HL-60 (cell line): Measurements from ENCODE around the gene RAET1L.

ENCODE experiments used
- DNase-seq, 2 experiments: peaks; one replicate each; pipeline ENCODE4 v3.0.0-alpha.2; 2010 to 2020; ENCODE audit warnings: low read depth in 1 of 2, low spot score in 1 of 2
- H3K27ac ChIP-seq: fragments of 250-450 bp; sonication (Bioruptor Pico); replicated peaks from 2 replicates; pipeline ENCODE4 v1.5.1; 2020; ENCODE audit warnings: mild to moderate bottlenecking, moderate library complexity
- H3K27me3 ChIP-seq: fragments of 250-450 bp; sonication (Bioruptor Pico); 2 replicates; pipeline ENCODE4 v1.5.1; 2021; ENCODE audit warnings: mild to moderate bottlenecking, moderate library complexity; ENCODE audit not compliant: insufficient read depth, poor library complexity, severe bottlenecking
- H3K4me3 ChIP-seq: replicated peaks from 2 replicates; pipeline ENCODE4 v1.5.1; 2011; ENCODE audit warnings: mild to moderate bottlenecking, control low read depth, low read length; ENCODE audit not compliant: insufficient read depth
- GABPA ChIP-seq: IDR thresholded peaks from 2 replicates; pipeline ENCODE4 v1.6.1; 2012; ENCODE audit warnings: low read depth
- POLR2AphosphoS5 ChIP-seq: IDR thresholded peaks from 2 replicates; pipeline ENCODE4 v1.6.1; 2012; ENCODE audit warnings: low read depth
- REST ChIP-seq: IDR thresholded peaks from 2 replicates; pipeline ENCODE4 v1.6.1; 2012; ENCODE audit warnings: low read depth; ENCODE audit not compliant: insufficient replicate concordance
- SPI1 ChIP-seq: IDR thresholded peaks from 2 replicates; pipeline ENCODE4 v1.6.1; 2012; ENCODE audit warnings: low read depth, mild to moderate bottlenecking, borderline replicate concordance
- TF ChIP-seq, protein P1 (sequence below): IDR thresholded peaks from one replicate; pipeline ENCODE4 v1.5.1; 2011; ENCODE audit warnings: low read length, control low read depth, inconsistent platforms; ENCODE audit not compliant: insufficient read depth

The RAET1L gene

GRCh38 chr6:149984773-149985172, 40.6 kb downstream of the RAET1L start:
- Histone ChIP-seq H3K27ac (no peak overlapping the region), H3K27me3 (peaks cover 52% of the 10 kb centered on the region), H3K4me3 (no peak overlapping the region)
- TF ChIP-seq SPI1 = no peak
- no peak for TF ChIP-seq POLR2AphosphoS5
- TF ChIP-seq GABPA = no peak
- no peak for TF ChIP-seq REST
- TF ChIP-seq, protein P1, sequence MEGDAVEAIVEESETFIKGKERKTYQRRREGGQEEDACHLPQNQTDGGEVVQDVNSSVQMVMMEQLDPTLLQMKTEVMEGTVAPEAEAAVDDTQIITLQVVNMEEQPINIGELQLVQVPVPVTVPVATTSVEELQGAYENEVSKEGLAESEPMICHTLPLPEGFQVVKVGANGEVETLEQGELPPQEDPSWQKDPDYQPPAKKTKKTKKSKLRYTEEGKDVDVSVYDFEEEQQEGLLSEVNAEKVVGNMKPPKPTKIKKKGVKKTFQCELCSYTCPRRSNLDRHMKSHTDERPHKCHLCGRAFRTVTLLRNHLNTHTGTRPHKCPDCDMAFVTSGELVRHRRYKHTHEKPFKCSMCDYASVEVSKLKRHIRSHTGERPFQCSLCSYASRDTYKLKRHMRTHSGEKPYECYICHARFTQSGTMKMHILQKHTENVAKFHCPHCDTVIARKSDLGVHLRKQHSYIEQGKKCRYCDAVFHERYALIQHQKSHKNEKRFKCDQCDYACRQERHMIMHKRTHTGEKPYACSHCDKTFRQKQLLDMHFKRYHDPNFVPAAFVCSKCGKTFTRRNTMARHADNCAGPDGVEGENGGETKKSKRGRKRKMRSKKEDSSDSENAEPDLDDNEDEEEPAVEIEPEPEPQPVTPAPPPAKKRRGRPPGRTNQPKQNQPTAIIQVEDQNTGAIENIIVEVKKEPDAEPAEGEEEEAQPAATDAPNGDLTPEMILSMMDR = no peak
- DNase-seq = no peak

DNA sequence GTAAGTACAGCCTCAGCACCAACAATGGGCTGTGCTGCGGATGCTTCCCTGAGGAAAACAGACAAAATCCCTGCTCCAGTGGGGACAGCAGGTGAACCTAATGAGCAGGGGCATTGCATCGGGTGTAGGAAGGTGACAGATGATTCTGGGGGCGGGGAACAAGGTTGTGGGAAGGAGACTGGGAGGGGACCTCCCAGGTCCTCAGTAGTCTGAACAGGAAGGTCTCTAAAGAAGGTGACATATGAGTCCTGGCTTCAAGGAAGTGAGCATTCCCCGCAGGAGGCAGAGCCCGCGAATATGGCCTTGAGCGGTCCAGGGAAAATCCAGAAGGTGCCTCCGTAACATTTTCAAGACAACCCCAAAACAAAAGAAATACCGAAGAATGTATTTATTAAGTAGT, 42.2 kb downstream of the RAET1L start:
- Histone ChIP-seq H3K27ac (no peak overlapping the region), H3K27me3 (peaks cover 37% of the 10 kb centered on the region), H3K4me3 (no peak overlapping the region)
- no peak for DNase-seq
- TF ChIP-seq, protein P1 = no peak
- TF ChIP-seq SPI1 (no peak), REST (no peak), GABPA (no peak), POLR2AphosphoS5 (no peak)

DNA sequence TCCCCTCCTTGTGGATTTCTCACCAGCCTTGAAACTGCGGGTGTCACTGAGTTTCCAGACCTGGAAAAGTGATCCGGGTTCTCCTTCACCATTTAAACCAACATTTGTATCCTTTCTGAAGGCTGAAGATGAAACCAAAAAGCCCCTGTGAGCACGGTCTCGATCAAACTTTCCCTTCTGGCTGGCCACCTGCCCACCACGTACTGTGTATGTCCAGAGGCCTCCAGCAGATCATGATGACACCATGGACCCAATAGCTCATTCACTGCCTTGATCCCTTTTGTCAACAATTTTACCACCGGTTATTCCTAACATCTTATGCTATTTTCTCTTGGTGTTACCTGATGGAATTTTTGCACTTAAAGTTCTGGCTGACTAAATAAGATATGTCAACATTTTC, 46.0 kb downstream of the RAET1L start:
- TF ChIP-seq, protein P1 = no peak
- TF ChIP-seq SPI1 (no peak), GABPA (no peak), REST (no peak), POLR2AphosphoS5 (no peak)
- peaks cover 10% of the 10 kb centered on the region for H3K27me3 ChIP-seq
- no peak overlapping the region for H3K27ac ChIP-seq
- DNase-seq = no peak
- no peak overlapping the region for H3K4me3 ChIP-seq
